WERI-Rb-1 (cell line): ENCODE measurements around the gene AKAP6.

ENCODE experiments used
- DNase-seq: peaks from one replicate; pipeline ENCODE4 v3.0.0-alpha.2; 2020
- H3K27ac ChIP-seq: fragments of 250-450 bp; sonication (Bioruptor Pico); 2 replicates; pipeline ENCODE4 v1.5.1; 2020; ENCODE audit warnings: mild to moderate bottlenecking, moderate library complexity
- H3K27me3 ChIP-seq: fragments of 250-450 bp; sonication (Bioruptor Pico); 2 replicates; pipeline ENCODE4 v1.5.1; 2021; ENCODE audit warnings: mild to moderate bottlenecking, low read depth, moderate library complexity; ENCODE audit not compliant: insufficient read depth, severe bottlenecking
- H3K36me3 ChIP-seq: fragments of 250-450 bp; sonication (Bioruptor Pico); 2 replicates; pipeline ENCODE4 v1.5.1; 2020; ENCODE audit warnings: mild to moderate bottlenecking, moderate library complexity
- H3K4me3 ChIP-seq: 2 replicates; pipeline ENCODE4 v1.5.1; 2011; ENCODE audit warnings: low read depth, mild to moderate bottlenecking, control low read depth, low read length
- H3K9me3 ChIP-seq: fragments of 250-450 bp; sonication (Bioruptor Pico); 2 replicates; pipeline ENCODE4 v1.5.1; 2021; ENCODE audit warnings: mild to moderate bottlenecking, moderate library complexity; ENCODE audit not compliant: severe bottlenecking
- CTCF ChIP-seq: IDR thresholded peaks from 2 replicates; pipeline ENCODE4 v1.5.1; 2011; ENCODE audit warnings: low read depth, mild to moderate bottlenecking, control low read depth, inconsistent platforms, low read length

AKAP6 gene

GRCh38 chr14:32623300-32624093 lies 294.4 kb downstream of the AKAP6 start:
- no peak overlapping the region for H3K4me3 ChIP-seq
- no peaks in the 10 kb centered on the region for H3K36me3 ChIP-seq
- H3K9me3 ChIP-seq, result no peaks in the 10 kb centered on the region
- H3K27me3 ChIP-seq, result no peaks in the 10 kb centered on the region
- no peak for DNase-seq
- TF ChIP-seq CTCF, result no peak
- H3K27ac ChIP-seq, result no peak overlapping the region

- H3K9me3 ChIP-seq, result no peaks in the 10 kb centered on the region
- H3K27ac ChIP-seq, result no peak overlapping the region
- H3K4me3 ChIP-seq, result no peak overlapping the region
- H3K27me3 ChIP-seq, result no peaks in the 10 kb centered on the region
- DNase-seq, result no peak
- TF ChIP-seq CTCF, result no peak
- H3K36me3 ChIP-seq, result no peaks in the 10 kb centered on the region
These were observed 296.1 kb downstream of the AKAP6 start for GRCh38 chr14:32625211-32625610.

- H3K27ac ChIP-seq, result no peak overlapping the region
- H3K9me3 ChIP-seq, result no peaks in the 10 kb centered on the region
- no peak overlapping the region for H3K4me3 ChIP-seq
- no peak for TF ChIP-seq CTCF
- H3K27me3 ChIP-seq, result no peaks in the 10 kb centered on the region
- no peak for DNase-seq
- H3K36me3 ChIP-seq, result no peaks in the 10 kb centered on the region
These were observed 298.6 kb downstream of the AKAP6 start for GRCh38 chr14:32627545-32628298.

GRCh38 chr14:32629236-32629635 lies 300.1 kb downstream of the AKAP6 start:
- no peak for TF ChIP-seq CTCF
- H3K9me3 ChIP-seq, result no peaks in the 10 kb centered on the region
- no peaks in the 10 kb centered on the region for H3K36me3 ChIP-seq
- H3K27ac ChIP-seq, result no peak overlapping the region
- no peak overlapping the region for H3K4me3 ChIP-seq
- no peak for DNase-seq
- no peaks in the 10 kb centered on the region for H3K27me3 ChIP-seq

- no peak for TF ChIP-seq CTCF
- Histone ChIP-seq H3K27me3 (no peaks in the 10 kb centered on the region), H3K9me3 (no peaks in the 10 kb centered on the region), H3K4me3 (no peak overlapping the region), H3K36me3 (no peaks in the 10 kb centered on the region), H3K27ac (no peak overlapping the region)
- DNase-seq, result no peak
These were observed 301.6 kb downstream of the AKAP6 start for GRCh38 chr14:32630701-32631100.
